Hematopoietic multipotent progenitor cell (in vitro differentiated cells): Measurements from ENCODE around the gene TIMM23B. TPM values are rescaled to one million over a fixed set of nuclear protein-coding genes. Genes with fewer than 3 reads are reported as not detected.
A peak's percentile ranks its signal among the peaks of the same experiment; 100 is the strongest.
"Not testable (repeated sequence)": the region's sequence is repeated elsewhere in the genome, so short reads cannot be mapped to it uniquely, and the experiment has no call there.

Source experiments
- DNase-seq, 3 donors: peaks; one replicate each; pipeline ENCODE4 v3.0.0-alpha.2; 2011 to 2015; ENCODE audit warnings: low read depth in 2 of 3, low spot score in 2 of 3
- total RNA-seq: library from RNA; depleted of rRNA; stranded (reverse); fragments of >200 nt; gene quantifications from one replicate; pipeline ENCODE4 v1.2.3, GENCODE V29; 2012

The TIMM23B gene
- total RNA-seq, result 12.7 TPM

DNA sequence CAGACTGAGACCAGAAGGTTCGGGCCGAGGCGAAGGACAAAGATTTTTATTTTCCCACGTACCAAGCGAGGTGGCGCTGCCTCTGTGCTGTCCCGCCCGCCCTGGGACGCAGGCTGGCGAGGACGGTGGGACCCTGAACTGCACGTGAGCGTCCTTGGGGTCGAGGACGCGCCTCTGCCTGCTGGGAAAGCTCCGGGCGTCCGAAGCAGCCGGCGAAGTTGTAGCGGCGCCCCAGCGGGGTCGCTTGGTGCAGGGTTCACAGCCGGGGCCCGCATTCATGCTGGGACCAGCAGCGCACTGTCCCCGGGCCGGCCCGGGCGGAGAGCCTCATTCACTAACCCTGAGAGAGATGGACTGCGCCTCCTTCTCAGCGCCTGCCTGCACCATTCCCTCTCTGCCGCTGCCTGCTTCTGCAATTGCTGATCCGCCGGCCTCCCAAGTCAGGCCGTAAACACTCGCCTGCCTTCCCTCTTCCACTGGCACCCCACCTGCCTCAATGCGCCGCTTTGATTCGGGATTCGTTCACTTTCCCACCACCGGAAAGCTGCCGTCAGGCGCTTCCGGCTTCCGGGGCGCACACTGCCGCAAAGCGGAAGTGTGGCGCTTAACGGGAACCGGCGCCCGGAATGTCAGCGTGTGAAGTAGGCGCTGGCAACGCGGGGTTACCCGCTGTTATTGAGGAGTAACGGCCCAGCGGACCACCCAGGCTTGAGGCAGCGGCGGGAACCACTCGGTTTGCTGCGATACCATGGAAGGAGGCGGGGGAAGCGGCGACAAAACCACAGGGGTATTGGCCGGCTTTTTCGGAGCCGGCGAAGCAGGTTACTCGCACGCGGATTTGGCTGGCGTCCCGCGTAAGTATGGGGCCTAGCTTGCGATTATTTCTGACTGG lies at the start of gene TIMM23B, which contains the start of gene PARG:
Gene TIMM23B, plus strand, starts transcription at position 607 of the 892 bp plus-strand sequence. Its CDS starts 142 bp downstream, at position 749.
Gene PARG, minus strand, starts transcription at position 581 of the 892 bp plus-strand sequence. Its CDS starts 302 bp downstream, at position 279.
- DNase-seq, result peak; percentile 45 to 86 (median 78)

- not testable (repeated sequence) for DNase-seq
Measured at GRCh38 chr10:49899999-49900398, 41.9 kb upstream of the TIMM23B start.

DNA sequence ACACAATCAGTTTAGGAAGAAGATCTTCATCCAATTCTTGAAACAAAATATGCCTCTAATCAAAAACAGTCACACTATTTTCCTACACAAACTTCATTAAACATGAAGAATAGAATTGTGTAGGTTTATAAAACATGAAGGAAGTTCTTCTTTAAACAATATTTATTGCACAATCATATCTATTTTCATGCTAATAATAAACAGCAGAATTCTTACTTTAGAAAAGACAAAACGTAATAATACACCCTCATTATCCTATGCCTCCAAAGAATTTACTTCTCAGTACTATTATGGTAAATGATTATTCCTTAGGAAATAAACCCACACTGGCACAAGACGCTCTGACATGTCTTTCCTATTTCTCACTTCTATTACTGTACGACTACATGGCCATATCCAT lies 41.4 kb upstream of the TIMM23B start:
- DNase-seq, result not testable (repeated sequence)

DNA sequence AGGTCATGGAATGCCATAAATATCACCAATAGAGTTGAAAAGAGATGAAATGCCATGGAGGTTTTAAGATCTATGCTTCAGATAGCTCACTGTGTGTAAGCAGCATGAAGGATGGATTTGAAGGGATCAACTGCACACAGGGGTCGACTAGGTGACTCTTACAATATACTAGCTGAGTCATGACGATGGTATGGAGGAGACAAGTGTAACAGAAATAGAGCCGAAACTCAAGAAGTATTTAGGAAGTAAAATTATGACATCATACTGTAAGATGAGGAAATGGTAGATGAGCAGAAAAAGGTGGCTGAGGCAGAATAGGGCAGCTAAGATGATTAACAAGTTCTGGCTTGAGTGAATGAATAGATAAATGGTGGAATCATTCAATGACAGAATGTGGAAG lies 38.0 kb upstream of the TIMM23B start:
- not testable (repeated sequence) for DNase-seq

DNA sequence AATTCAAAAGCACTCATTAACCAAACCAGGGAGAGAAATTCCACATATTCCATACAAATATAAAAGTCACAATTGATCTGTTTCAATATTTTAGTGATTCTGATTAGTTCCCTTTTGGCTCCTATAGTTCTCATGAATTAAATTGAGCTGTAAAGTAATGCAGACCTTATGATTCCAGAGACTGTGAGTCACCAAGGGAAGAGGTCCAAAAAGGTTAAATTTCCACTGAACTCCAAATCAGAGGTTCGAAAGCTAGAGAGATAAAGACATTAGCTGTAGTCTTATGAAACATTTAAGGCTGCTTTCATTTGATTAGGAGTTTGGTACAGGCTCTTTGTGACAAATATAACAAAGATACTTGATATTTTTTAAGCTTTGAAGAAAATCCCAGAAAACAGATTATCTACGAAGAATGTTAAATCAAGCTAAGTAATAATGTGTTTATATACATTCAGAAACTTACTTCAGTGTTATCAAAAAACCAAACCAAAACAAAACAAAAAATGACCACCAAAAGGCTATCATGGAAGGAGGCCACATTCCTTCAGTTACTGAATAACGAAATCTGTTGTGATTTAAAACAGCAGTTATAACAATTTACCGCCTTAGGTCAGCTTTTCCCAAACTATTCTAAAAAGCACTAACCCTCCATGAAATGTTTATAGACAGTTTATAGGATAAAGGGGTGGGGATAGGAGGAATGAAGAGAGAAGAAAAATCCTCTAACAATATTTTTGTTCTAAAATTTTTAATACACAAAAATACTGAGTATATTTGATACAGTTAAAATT lies 33.4 kb upstream of the TIMM23B start:
- not testable (repeated sequence) for DNase-seq

DNA sequence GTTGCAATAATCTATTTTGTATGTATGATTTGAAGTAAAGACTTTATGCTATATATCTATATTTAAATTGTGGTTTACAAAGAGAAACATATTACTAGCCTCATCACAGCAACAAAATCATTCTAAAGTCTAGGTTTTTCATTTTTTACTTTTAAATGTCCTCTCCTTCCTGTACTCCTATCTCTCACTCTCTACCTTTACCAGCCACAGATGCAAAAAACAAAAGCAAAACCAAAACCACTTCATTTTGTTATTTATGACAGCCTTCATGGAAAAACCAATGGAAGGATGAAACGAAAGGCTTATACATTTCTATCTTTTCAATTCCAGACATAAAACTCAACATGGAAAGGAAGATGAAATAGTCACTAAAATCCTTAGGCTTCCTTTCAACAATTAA lies 31.6 kb upstream of the TIMM23B start:
- DNase-seq, result not testable (repeated sequence)

- DNase-seq, result not testable (repeated sequence)
Measured at GRCh38 chr10:49916451-49916850, 25.4 kb upstream of the TIMM23B start.

DNA sequence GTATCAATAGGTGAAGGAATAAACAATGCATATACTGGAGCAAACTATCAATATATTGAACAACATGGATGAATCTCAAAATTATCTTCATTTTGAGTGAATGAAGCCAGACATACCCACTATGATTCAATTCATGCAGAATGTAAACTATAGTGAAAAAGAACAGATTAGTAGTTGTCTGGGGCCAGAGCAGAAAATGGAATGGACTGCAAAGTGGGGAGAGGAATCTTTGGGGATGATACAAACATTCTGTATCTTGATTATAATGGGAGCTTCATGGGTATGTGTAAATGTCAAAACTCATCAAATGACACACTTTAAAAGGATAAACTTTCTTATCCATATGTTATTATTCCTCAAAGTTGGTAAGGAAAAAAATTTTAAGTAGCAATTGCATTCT lies 23.9 kb upstream of the TIMM23B start:
- DNase-seq, result not testable (repeated sequence)

GRCh38 chr10:49922041-49922440 lies 19.8 kb upstream of the TIMM23B start:
- not testable (repeated sequence) for DNase-seq

DNA sequence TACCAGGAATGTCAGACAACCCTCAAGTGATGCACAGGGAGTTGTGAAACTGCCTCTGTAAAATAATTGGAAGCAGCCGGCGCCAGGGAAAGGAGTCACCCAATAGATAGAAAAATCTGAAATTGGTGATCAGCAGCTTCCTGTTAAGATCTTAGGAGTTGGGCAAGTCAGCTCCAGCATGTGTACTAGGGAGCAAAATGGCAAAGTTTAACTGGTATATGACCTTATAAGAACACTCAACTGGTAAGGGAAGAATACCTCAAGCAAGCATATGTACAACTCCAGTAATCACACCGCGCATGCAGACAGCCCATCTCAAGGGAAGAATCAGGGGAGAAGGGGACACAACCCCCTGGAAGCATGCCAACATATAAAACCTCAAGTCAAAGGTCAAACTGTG lies 18.3 kb upstream of the TIMM23B start:
- not testable (repeated sequence) for DNase-seq

GRCh38 chr10:49931276-49931675 lies 10.6 kb upstream of the TIMM23B start:
- DNase-seq, result not testable (repeated sequence)

GRCh38 chr10:49931959-49932728 lies 9.7 kb upstream of the TIMM23B start:
- DNase-seq, result not testable (repeated sequence)

DNA sequence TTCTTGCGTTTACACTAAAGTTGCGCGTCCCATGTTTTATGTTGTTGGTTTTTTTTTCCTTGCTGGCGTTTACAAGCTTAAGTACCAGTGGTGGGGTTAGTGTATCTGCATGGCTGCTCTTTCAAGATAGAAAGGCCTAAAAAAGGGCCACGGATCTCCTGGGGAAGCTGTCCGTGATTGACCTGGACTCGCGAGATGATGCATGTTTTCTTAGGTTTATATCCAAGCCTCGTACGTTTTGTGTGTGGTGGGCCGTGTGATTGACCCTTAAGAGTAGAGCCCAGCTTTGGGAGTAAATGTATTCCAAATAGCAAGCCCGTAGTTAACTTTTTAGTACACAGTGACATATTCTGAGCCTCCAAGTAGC lies 469 bp downstream of the TIMM23B start:
- DNase-seq, result peak in 1 of 3 donors; percentile 6

DNA sequence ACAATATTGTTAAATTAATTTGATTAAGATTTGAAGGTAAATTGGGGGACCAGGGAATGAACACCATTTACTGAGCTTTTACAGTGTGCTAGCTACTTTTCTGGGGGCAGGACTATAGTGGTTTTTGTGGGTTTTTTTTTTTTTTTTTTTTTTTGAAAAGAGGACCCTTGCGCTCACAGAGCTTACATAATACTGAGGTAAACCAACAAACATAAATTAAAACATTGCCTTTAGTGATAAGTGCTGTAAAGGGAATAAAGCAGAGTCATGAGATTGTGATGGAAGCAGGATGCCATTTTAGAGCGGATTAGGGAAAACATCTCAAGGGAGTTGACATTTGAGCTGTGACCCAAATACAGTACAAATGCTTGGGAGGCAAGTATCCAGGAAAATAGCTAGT lies 1.8 kb downstream of the TIMM23B start:
- DNase-seq, result peak in 2 of 3 donors; percentile 11 to 48

DNA sequence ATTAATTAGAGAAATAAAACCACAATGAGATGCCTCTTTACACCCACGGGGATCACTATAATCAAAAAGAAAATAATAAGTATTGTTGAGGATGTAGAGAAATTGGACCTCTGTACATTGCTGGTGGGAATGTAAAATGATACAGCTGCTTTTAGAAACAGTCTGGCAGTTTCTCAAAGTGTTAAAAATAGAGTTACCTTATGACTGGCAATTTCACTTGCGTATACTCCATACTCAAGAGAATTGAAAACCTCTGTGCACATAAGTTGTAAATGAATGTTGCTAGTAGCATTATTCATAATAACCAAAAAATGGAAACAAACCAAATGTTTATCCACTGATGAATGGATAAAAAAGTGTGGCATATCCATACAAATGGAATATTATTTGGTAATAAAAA lies 6.3 kb downstream of the TIMM23B start:
- not testable (repeated sequence) for DNase-seq

DNA sequence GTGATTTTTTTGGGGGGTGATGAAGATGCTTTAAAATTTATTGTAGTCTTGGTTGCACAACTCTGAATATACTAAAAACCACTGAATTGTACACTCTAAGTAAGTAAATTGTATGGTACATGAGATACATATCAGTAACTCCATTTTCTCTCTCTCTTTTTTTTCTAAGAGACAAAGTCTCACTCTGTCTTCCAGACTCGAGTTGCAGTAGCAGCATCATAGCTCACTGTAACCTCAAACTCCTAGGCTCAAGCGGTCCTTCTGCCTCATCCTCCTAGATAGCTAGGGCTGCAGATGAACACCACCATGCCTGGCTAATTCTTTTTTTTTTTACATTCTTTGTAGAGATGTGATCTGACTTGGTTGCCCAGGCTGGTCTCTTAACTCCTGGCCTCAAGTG lies 6.9 kb downstream of the TIMM23B start:
- DNase-seq, result not testable (repeated sequence)

DNA sequence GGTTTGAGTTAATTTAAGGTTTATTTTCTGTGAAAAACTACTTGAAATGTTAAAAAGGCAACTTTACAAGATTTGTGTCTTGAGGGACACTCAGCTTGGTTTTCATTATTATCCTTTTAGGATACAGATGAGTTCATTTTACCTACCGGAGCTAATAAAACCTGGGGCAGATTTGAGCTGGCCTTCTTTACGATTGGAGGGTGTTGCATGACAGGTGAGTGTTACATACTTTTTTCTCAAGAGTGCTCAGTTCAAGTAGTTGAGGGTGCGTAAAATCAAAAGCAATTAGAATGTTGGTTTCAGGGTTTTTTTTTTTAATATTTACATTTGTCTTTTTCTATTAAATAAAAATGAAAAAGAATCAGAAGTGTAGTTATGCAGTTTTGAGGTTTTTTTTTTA lies 10.2 kb downstream of the TIMM23B start:
- not testable (repeated sequence) for DNase-seq

DNA sequence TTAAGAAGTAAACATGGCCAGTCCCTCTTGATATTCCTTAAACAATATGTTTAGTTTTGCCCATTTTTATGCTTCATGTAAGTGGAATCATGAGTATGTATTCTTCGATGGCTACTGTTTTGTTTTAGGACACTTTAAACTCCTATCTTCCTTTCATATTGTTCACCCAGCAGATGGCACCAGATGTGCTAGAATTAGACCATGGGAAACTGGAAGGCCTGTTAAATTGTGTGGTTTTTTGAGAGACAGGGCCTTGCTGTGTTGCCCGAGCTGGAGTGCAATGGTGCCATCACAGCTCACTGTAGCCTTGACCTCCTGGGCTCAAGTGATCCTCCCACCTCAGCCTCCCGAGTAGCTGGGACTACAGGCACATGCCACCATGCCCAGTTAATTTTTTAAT lies 11.3 kb downstream of the TIMM23B start:
- DNase-seq, result peak in 2 of 3 donors; percentile 5 to 22

DNA sequence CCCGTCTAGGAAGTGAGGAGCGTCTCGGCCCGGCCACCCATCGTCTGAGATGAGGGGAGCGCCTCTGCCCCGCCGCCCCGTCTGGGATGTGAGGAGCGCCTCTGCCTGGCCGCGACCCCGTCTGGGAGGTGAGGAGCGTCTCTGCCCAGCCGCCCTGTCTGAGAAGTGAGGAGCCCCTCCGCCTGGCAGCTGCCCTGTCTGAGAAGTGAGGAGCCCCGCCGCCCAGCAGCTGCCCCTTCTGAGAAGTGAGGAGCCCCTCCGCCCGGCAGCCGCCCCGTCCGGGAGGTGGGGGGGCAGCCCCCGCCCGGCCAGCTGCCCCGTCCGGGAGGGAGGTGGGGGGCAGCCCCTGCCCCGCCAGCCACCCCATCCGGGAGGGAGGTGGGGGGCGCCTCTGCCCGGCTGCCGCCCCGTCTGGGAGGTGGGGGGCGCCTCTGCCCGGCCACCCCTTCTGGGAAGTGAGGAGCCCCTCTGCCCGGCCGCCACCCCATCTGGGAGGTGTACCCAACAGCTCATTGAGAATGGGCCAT lies 28.5 kb downstream of the TIMM23B start:
- not testable (repeated sequence) for DNase-seq

DNA sequence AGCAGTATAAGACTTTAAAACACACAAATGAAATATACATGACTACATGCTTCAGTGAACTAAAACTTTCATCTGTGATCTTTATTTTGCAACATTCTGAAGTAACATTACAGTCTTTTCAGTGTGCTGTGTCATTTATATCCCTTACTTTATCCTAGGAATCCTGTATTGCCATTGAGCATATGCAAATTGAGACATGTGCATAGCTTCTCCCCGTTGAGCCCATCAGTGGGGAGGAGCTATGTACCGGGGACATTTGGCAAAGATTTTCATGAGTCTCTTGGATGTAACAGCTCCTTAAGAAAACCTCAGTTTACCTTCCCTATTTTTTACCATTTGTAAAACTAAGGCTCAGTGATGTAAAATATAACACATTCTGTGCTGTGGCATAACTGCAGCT lies 29.6 kb downstream of the TIMM23B start:
- not testable (repeated sequence) for DNase-seq
